GM10847 (cell line): Measurements from ENCODE around the gene DNAAF5.

Source experiments
- POLR2A ChIP-seq: IDR thresholded peaks from 2 replicates; pipeline ENCODE4 v1.6.1; 2011; ENCODE audit not compliant: insufficient read length; ENCODE audit errors: extremely low read depth

DNAAF5 gene

DNA sequence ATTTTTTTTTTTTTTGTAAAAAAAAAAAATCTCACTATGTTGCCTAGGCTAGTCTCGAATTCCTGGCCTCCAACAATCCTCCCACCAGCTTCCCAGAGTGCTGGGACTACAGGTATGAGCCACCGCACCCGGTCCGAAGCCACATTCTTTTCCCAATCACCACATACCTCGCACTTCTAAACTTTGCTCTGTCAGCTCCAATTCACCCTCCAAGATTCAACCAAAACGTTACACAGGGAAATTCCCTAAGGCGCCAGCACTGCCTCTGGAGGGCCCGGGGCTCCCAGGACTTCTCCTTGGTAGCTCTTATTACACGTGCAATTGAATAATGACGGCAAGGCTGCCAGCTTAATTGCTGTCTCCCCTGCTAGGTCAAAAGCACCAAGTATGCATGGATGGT lies 10.3 kb upstream of the DNAAF5 start:
- no peak for TF ChIP-seq POLR2A

DNA sequence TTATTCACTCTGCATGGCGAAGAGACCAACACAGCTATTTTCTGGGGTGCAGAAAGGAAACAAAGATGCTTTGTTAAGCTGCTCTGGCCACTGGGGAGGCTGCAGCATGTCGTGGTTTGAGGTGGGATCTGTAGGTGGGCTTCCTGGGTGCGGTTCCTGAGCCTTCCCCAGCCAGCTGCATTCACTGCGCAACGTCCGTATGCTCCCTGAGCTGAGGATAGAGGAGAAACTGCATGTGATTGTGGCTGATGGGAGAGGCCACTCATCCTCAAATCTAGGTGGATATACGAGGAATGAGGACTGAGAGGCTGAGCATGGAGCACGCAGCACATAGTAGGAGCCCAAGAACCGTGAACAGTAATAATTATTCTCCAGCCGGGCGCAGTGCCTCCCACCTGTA lies 9.9 kb upstream of the DNAAF5 start:
- no peak for TF ChIP-seq POLR2A

DNA sequence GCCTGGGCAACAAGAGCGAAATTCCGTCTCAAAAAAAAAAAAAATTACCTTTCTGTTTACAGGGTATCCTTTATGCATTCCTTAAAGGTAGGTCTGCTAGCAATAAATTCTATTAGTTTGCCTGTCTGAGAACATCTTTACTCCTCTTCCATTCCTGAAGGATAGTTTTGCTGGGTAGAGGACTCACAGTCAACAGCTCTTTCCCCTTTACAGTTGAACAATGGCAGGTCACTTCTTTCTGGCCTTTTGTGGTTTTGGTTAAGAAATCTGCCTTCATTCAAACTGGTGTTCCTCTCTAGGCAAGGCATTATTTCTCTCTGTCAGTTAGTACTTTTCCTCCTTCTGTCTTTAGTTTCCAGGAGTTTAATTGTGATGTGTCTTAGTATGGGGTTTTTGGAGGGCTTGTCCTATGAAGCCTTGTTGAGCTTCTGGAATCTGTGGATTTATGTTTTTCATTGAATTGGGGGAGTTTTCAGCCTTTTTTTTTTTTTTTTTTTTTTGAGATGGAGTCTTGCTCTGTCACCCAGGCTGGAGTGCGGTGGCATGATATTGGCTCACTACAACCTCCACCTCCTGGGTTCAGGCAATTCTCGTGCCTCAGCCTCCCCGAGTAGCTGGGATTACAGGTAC lies 4.8 kb upstream of the DNAAF5 start:
- TF ChIP-seq POLR2A, result no peak

DNA sequence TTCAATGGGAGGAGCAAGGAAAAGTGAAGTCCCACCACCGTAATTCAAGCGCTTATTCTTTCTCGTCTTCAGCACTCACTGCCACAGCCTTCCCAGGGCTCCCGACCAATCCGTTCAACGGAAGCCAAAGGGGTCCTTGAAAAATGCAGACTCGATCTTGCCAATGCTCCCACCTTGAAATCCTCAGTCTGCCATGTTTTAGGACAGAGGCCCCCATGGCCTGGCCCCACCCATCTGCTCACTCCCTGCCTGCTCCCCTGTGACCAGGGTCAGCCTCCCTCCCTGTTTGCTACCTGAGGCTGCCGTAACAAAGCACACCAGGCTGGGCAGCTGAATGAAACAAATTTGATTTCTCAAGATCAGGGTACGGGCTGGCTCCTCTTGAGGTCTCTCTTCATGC lies 3.0 kb upstream of the DNAAF5 start:
- no peak for TF ChIP-seq POLR2A

DNA sequence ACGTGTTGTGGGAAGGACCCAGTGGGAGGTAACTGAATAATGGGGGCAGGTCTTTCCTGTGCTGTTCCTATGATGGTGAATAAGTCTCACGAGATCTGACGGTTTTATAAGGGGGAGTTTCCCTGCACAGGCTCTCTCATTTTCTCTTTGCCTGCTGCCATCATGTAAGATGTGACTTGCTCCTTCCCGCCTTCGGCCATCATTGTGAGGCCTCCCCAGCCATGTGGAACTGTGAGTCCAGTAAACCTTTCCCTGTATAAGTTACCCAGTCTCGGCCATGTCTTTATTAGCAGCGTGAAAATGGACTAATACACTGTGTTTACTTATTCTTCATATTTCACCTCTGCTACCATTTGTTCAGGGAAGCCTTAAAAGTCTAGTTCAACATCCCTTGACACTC lies 2.2 kb upstream of the DNAAF5 start:
- no peak for TF ChIP-seq POLR2A

GRCh38 chr7:725223-726005 lies 1.1 kb upstream of the DNAAF5 start:
- no peak for TF ChIP-seq POLR2A

DNA sequence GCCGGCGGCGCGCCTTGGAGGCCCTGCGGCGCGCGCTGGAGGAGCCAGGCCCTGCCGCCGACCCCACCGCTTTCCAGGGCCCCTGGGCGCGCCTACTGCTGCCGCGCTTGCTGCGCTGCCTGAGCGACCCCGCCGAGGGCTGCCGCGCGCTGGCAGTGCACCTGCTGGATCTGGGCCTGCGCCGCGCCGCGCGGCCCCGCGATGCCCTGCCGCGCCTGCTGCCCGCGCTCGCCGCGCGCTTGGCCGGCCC lies 280 bp downstream of the DNAAF5 start:
- TF ChIP-seq POLR2A, result no peak

DNA sequence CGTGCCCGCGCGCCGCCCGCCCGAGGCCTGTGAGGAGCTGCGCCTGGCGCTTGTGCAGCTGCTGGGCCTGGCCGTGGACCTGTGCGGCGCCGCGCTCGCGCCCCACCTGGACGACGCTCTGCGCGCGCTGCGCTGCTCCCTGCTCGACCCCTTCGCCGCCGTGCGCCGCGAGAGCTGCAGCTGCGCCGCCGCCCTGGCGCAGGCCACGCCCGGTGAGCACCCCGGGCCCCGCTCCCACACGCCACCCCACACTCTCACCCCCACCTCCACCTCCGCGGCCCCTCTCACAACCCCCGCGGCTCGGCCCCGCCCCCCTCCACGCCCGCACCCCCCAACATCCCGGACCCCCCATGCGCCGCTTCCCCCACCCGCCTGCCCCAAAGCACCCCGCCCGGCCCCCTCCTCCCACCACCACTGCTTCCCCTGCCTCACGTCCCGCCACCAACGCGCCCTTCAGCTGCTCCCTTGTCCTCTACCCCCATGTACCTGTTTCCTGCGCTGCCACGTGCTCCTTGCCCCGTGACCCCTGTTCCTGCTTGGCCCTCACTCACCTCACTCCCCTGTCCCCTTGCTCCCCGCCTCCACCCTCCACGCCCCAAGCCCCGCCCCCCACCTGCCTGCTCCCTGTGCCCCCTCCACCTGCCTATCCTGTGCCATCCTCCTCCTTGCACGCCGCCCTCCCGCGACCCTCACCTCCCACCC lies 756 bp downstream of the DNAAF5 start, which contains the start of gene PRKAR1B:
Gene PRKAR1B (minus strand): TSS at position 178 of the 702 bp plus-strand sequence. CDS start 15,776 bp downstream, outside the sequence.
- TF ChIP-seq POLR2A, result no peak

DNA sequence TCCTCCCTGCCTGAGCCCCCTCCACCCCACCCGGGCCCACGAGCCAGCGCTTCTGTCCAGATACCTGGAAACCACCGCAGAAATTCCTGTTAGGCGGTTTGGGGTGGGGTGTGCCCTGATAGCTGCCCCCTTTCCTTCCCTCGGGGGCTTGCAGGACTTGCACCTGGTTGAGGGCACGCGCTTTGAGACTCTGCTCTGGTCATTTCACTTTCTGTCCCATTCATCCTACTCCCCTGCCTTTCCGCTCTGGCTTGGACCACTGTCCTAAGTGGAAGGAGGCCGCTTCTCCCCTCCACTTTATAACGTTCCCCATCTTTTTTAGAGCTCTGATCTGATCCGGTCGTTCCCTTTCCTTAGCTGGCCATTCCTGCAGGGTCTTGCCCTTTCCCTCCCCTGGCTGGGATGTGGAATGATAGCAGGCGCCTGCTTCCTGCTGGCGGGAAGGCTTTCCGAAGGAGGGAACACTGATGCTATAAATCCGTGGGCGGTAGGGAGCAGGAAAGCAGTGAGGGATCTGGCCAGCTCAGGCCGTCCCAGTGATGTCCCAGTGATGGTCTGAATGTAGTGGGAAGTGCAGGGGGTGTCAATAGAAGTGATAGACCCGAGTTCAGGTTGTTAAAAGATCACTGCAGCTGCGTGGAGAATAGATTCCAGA lies 1.4 kb downstream of the DNAAF5 start:
- no peak for TF ChIP-seq POLR2A

DNA sequence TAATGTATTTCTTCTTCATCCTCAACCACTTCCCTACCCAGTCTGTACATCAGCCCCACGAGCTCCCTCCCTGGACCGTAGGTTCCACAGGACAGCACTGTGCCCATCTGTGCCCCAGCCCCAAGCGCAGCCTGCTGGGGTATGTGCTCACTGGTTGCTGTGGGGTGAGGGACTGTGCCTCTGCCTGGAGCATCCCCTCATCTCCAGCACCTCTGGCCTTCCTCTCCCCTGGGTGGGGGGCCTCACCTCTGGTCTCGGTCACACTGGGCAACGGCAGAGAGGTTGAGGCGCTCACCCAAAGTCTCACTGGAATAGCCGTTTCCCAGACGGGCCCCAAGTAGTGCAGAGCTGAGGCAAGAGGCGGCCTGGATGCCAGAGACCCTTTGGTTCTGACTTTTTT lies 2.1 kb downstream of the DNAAF5 start:
- TF ChIP-seq POLR2A, result no peak

- no peak for TF ChIP-seq POLR2A
Observed at GRCh38 chr7:729140-730000, 2.9 kb downstream of the DNAAF5 start.

- no peak for TF ChIP-seq POLR2A
Observed at GRCh38 chr7:730501-731439, 4.3 kb downstream of the DNAAF5 start.

DNA sequence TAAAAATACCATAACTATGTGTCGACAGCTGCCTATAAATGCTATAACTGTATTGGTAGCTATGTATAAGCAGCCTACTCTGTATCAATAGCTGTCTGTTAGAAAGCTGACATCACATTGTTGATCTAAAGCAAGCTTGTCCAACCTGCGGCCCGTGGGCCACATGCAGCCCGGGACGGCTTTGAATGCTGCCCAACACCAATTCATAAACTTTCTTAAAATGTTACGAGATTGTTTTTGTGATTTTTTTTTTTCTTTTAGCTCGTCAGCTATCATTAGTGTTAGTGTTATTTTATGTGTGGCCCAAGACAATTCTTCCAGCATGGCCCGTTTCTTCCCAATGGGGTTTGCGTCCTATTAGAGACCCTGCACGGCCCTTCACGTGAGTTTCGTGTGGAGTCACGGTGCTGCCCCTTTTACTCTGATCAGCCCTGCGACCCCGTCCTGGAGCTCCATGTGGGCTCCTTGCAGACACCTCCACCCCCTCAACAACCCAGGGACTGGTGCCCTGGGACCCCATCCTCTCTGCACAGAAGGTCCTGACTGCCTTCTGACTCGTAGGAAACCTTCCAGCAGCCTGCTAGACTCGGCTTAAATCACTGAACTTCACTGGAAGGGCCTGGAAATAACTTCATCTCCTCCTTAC lies 5.1 kb downstream of the DNAAF5 start:
- TF ChIP-seq POLR2A, result no peak

DNA sequence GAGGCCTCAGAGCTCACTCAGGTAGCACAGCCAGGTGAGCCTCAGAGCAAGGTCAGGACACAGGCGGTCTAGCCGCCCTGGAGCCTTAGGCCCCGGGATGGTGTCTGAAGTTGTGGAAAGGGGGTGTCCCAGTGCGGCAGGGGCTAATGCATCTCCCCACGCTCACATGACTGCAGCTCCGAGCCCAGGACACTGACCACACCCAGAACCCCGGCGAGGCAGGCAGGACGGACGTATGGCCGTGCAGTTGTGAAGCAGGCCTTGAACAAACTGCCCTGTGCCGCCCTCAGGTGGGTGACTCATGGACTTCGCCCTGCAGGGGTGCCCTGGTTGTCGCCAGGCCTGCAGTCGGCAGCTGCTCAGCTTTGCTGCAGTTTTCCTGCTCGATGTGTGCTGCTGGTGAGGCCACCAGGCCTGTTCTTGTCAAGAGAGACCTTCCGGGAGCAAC lies 5.6 kb downstream of the DNAAF5 start:
- no peak for TF ChIP-seq POLR2A

DNA sequence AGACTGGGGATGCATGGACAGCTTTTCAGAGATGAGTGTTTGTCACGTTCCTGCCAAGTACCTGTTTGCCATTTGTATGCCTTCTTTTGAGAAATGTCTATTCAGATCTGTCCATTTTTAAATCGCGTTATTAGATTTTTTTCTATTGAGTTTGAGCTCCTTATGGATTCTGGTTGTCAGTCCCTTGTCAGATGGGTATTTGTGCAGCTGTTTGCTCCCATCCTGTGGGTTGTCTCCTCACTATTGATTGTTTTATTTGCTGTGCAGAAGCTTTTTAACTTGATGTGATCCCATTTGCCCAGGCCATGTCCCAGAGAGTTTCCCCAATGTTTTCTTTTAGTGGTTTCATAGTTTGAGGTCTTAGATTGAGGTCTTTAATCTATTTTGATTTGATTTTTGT lies 6.1 kb downstream of the DNAAF5 start:
- TF ChIP-seq POLR2A, result no peak
